ENCODE data around the gene ABCD4. TPM values are rescaled to one million over a fixed set of nuclear protein-coding genes. Genes with fewer than 3 reads are reported as not detected.
"Not testable (repeated sequence)": the region's sequence is repeated elsewhere in the genome, so short reads cannot be mapped to it uniquely, and the experiment has no call there.

Gene ABCD4
- total RNA-seq, 2 donors from 2014 or later: 40.0 to 48.0 TPM

- H3K9me3 Mint-ChIP-seq: no peaks in the 10 kb centered on the region
- DNase-seq (ENCODE audit: low spot score in 2 of 2): no peak
- no peaks in the 10 kb centered on the region for H3K36me3 Mint-ChIP-seq
- no peak overlapping the region for H3K27ac Mint-ChIP-seq
- ATAC-seq: no peak
Measured at GRCh38 chr14:74271365-74271764, 31.4 kb downstream of the ABCD4 start.

- DNase-seq (ENCODE audit: low spot score in 2 of 2); ATAC-seq; H3K27ac Mint-ChIP-seq; H3K9me3 Mint-ChIP-seq; H3K36me3 Mint-ChIP-seq: not testable (repeated sequence)
Measured at GRCh38 chr14:74270382-74271177, 32.2 kb downstream of the ABCD4 start.

GRCh38 chr14:74267588-74267987, 35.1 kb downstream of the ABCD4 start:
- H3K27ac Mint-ChIP-seq: peak overlapping the region in 1 of 2 donors; percentile 35
- H3K36me3 Mint-ChIP-seq: no peaks in the 10 kb centered on the region
- no peaks in the 10 kb centered on the region for H3K9me3 Mint-ChIP-seq
- DNase-seq (ENCODE audit: low spot score in 2 of 2) (no peak), ATAC-seq (no peak)

GRCh38 chr14:74265301-74265965, 37.3 kb downstream of the ABCD4 start:
- no peaks in the 10 kb centered on the region for H3K9me3 Mint-ChIP-seq
- no peak for ATAC-seq
- DNase-seq (ENCODE audit: low spot score in 2 of 2): no peak
- no peak overlapping the region for H3K27ac Mint-ChIP-seq
- H3K36me3 Mint-ChIP-seq: no peaks in the 10 kb centered on the region

GRCh38 chr14:74263921-74264320, 38.8 kb downstream of the ABCD4 start:
- ATAC-seq: no peak
- Mint-ChIP-seq H3K36me3 (no peaks in the 10 kb centered on the region), H3K9me3 (no peaks in the 10 kb centered on the region), H3K27ac (no peak overlapping the region)
- no peak for DNase-seq (ENCODE audit: low spot score in 2 of 2)

GRCh38 chr14:74263181-74263580, 39.6 kb downstream of the ABCD4 start:
- Mint-ChIP-seq H3K27ac (no peak overlapping the region), H3K36me3 (no peaks in the 10 kb centered on the region), H3K9me3 (no peaks in the 10 kb centered on the region)
- ATAC-seq: no peak
- no peak for DNase-seq (ENCODE audit: low spot score in 2 of 2)

GRCh38 chr14:74262076-74262475, 40.7 kb downstream of the ABCD4 start:
- H3K36me3 Mint-ChIP-seq: no peaks in the 10 kb centered on the region
- H3K9me3 Mint-ChIP-seq: no peaks in the 10 kb centered on the region
- ATAC-seq (no peak), DNase-seq (ENCODE audit: low spot score in 2 of 2) (no peak)
- H3K27ac Mint-ChIP-seq: no peak overlapping the region

- no peaks in the 10 kb centered on the region for H3K36me3 Mint-ChIP-seq
- DNase-seq (ENCODE audit: low spot score in 2 of 2) (no peak), ATAC-seq (no peak)
- H3K9me3 Mint-ChIP-seq: no peaks in the 10 kb centered on the region
- no peak overlapping the region for H3K27ac Mint-ChIP-seq
Measured at GRCh38 chr14:74261288-74261687, 41.4 kb downstream of the ABCD4 start.

GRCh38 chr14:74260525-74261233, 42.1 kb downstream of the ABCD4 start:
- ATAC-seq (no peak), DNase-seq (ENCODE audit: low spot score in 2 of 2) (no peak)
- H3K9me3 Mint-ChIP-seq: no peaks in the 10 kb centered on the region
- no peak overlapping the region for H3K27ac Mint-ChIP-seq
- H3K36me3 Mint-ChIP-seq: no peaks in the 10 kb centered on the region

- ATAC-seq (no peak), DNase-seq (ENCODE audit: low spot score in 2 of 2) (no peak)
- H3K9me3 Mint-ChIP-seq: no peaks in the 10 kb centered on the region
- no peak overlapping the region for H3K27ac Mint-ChIP-seq
- no peaks in the 10 kb centered on the region for H3K36me3 Mint-ChIP-seq
Measured at GRCh38 chr14:74259513-74259912, 43.2 kb downstream of the ABCD4 start.

GRCh38 chr14:74258764-74259035, 44.0 kb downstream of the ABCD4 start:
- Mint-ChIP-seq H3K9me3 (no peaks in the 10 kb centered on the region), H3K36me3 (no peaks in the 10 kb centered on the region), H3K27ac (no peak overlapping the region)
- ATAC-seq (no peak), DNase-seq (ENCODE audit: low spot score in 2 of 2) (no peak)

GRCh38 chr14:74257941-74258763, 44.6 kb downstream of the ABCD4 start:
- ATAC-seq: no peak
- Mint-ChIP-seq H3K27ac (peak overlapping the region in 1 of 2 donors; percentile 52), H3K36me3 (no peaks in the 10 kb centered on the region), H3K9me3 (no peaks in the 10 kb centered on the region)
- no peak for DNase-seq (ENCODE audit: low spot score in 2 of 2)

- H3K27ac Mint-ChIP-seq: peak overlapping the region in 1 of 2 donors; percentile 52
- peak; percentile 61 to 75 for DNase-seq (ENCODE audit: low spot score in 2 of 2)
- H3K36me3 Mint-ChIP-seq: no peaks in the 10 kb centered on the region
- no peaks in the 10 kb centered on the region for H3K9me3 Mint-ChIP-seq
- peak; percentile 90 to 91 for ATAC-seq
Measured at GRCh38 chr14:74257078-74257940, 45.4 kb downstream of the ABCD4 start.

- Mint-ChIP-seq H3K36me3 (no peaks in the 10 kb centered on the region), H3K9me3 (no peaks in the 10 kb centered on the region), H3K27ac (no peak overlapping the region)
- ATAC-seq (no peak), DNase-seq (ENCODE audit: low spot score in 2 of 2) (no peak)
Measured at GRCh38 chr14:74255281-74255680, 47.5 kb downstream of the ABCD4 start.

GRCh38 chr14:74249433-74250375, 53.0 kb downstream of the ABCD4 start:
- ATAC-seq: no peak
- no peaks in the 10 kb centered on the region for H3K36me3 Mint-ChIP-seq
- H3K27ac Mint-ChIP-seq: no peak overlapping the region
- H3K9me3 Mint-ChIP-seq: no peaks in the 10 kb centered on the region
- no peak for DNase-seq (ENCODE audit: low spot score in 2 of 2)
